ENCODE results near the gene COG3. TPM values are rescaled to one million over a fixed set of nuclear protein-coding genes. Genes with fewer than 3 reads are reported as not detected.

The COG3 gene
- total RNA-seq, 2 experiments from 2014 or later: 22.3 to 28.9 TPM

DNA sequence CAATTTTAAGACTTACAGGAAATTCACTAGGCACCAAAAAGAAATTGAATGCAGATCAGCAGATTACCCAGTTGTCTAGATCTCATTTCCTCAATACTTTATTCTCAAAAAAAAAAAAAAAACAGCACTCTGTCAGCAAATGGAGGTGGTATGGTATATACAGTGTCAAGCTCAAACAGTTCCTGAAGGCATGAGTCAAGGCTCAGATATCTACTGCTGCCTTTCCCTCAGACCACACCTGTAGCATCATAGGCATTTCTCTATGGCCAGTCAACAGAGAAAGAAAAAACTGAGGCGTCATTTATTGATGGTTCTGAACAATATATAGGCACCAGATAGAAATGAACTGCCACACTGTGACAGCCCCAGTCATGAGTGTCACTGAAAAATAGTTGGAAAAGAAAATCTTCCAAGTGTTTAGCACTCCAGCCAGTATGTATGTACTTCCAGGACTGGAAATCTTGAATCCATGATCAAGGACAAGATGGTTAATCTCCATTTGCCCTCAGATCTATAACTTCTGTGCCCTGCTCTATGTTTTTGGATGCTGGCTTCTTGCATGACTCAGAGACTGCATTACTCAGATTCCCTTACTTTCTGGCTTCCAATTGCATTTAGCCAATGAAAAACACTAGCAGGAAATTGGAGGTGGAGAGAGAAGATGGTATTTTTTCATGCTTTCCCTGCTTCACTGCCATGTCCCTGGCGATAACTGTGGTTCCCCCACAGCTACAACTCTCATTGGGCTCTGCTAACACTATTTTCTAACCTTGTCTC is 8.4 kb upstream of the COG3 start:
- H3K9me2 ChIP-seq (ENCODE audit: insufficient read depth, low read length): no peaks in the 10 kb centered on the region
- no TSS peak for BruUV-seq (replicated peaks)
- H3K4me3 ChIP-seq (ENCODE audit: low read depth, low read length, poor library complexity, severe bottlenecking): no peak overlapping the region
- CTCF ChIA-PET (ENCODE audit: unreplicated experiment): no interaction called here
- H3K79me2 ChIP-seq (ENCODE audit: insufficient read depth, low read depth, low read length): no peaks in the 10 kb centered on the region
- no peaks in the 10 kb centered on the region for H3K4me1 ChIP-seq (ENCODE audit: insufficient read depth, low read length, poor library complexity, severe bottlenecking)
- H3K36me3 ChIP-seq (ENCODE audit: insufficient read depth, low read length): no peaks in the 10 kb centered on the region
- POLR2A ChIA-PET: no interaction called here
- intact Hi-C loops (cut with micrococcal nuclease; ENCODE audit: unreplicated experiment): no loop called here
- DNase-seq (ENCODE audit: low spot score): no peak
- H4K20me1 ChIP-seq (ENCODE audit: insufficient read depth, low read length): no peaks in the 10 kb centered on the region
- H3K27ac ChIP-seq (ENCODE audit: low read depth, low read length, poor library complexity, severe bottlenecking): no peak overlapping the region
- TF ChIP-seq EZH2phosphoT487 (IDR thresholded peaks at IDR 0.05; ENCODE audit: borderline replicate concordance, low read depth, low read length): no peak
- TF ChIP-seq, protein P1, sequence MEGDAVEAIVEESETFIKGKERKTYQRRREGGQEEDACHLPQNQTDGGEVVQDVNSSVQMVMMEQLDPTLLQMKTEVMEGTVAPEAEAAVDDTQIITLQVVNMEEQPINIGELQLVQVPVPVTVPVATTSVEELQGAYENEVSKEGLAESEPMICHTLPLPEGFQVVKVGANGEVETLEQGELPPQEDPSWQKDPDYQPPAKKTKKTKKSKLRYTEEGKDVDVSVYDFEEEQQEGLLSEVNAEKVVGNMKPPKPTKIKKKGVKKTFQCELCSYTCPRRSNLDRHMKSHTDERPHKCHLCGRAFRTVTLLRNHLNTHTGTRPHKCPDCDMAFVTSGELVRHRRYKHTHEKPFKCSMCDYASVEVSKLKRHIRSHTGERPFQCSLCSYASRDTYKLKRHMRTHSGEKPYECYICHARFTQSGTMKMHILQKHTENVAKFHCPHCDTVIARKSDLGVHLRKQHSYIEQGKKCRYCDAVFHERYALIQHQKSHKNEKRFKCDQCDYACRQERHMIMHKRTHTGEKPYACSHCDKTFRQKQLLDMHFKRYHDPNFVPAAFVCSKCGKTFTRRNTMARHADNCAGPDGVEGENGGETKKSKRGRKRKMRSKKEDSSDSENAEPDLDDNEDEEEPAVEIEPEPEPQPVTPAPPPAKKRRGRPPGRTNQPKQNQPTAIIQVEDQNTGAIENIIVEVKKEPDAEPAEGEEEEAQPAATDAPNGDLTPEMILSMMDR (conservative IDR thresholded peaks at IDR 0.05; ENCODE audit: low read length): no peak
- no peak overlapping the region for H2AFZ ChIP-seq (ENCODE audit: low read length)
- peaks cover 15% of the 10 kb centered on the region; the same call in 1 of the 2 replicates for H3K9me3 ChIP-seq (ENCODE audit: low read length)
- H3K4me2 ChIP-seq (ENCODE audit: low read length): no peak overlapping the region

DNA sequence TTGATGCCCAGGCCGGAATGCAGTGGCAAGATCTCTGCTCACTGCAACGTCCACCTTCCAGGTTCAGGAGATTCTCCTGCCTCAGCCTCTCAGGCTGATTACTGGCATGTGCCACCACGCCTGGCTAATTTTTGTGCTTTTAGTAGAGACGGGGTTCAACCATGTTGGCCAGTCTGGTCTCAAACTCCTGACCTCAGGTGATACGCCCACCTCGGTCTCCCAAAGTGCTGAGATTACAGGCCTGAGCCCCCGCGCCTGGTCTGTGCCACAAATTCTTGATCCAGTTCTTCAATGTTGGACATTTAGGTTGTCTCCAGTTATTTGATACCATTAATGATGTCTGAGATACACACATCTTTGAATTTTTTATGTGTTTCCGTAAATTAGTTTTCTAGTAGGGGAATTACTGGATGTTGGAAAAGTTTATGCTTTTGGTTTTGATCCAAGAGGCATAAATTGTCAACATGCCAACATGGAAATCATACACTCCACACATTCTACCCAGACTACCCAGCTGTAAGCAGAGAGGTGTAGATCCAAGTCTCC is 525 bp upstream of the COG3 start:
- no peak for DNase-seq (ENCODE audit: low spot score)
- peaks cover 6% of the 10 kb centered on the region; the same call in 1 of the 2 replicates for H3K36me3 ChIP-seq (ENCODE audit: insufficient read depth, low read length)
- H3K4me3 ChIP-seq (ENCODE audit: low read depth, low read length, poor library complexity, severe bottlenecking): peak overlapping the region; percentile 97
- H2AFZ ChIP-seq (ENCODE audit: low read length): peak overlapping the region; percentile 99
- H3K27ac ChIP-seq (ENCODE audit: low read depth, low read length, poor library complexity, severe bottlenecking): peak overlapping the region; percentile 53
- no peaks in the 10 kb centered on the region for H4K20me1 ChIP-seq (ENCODE audit: insufficient read depth, low read length)
- H3K9me3 ChIP-seq (ENCODE audit: low read length): peaks cover 6% of the 10 kb centered on the region; the same call in 1 of the 2 replicates
- TF ChIP-seq, protein P1 (conservative IDR thresholded peaks at IDR 0.05; ENCODE audit: low read length): peak; percentile 48; the same call in 1 of the 2 replicates
- no peak for TF ChIP-seq EZH2phosphoT487 (IDR thresholded peaks at IDR 0.05; ENCODE audit: borderline replicate concordance, low read depth, low read length)
- intact Hi-C loops (cut with micrococcal nuclease; ENCODE audit: unreplicated experiment): loop anchor here (2.0 to 5.0 kb wide), 2 partner anchors 47 to 123 kb away; partner anchors contain the start of genes SLC25A30 and TPT1
- peak overlapping the region; percentile 92 for H3K4me2 ChIP-seq (ENCODE audit: low read length)
- BruUV-seq (replicated peaks): no TSS peak
- H3K9me2 ChIP-seq (ENCODE audit: insufficient read depth, low read length): no peaks in the 10 kb centered on the region
- peaks cover 23% of the 10 kb centered on the region for H3K4me1 ChIP-seq (ENCODE audit: insufficient read depth, low read length, poor library complexity, severe bottlenecking)
- CTCF ChIA-PET (ENCODE audit: unreplicated experiment): no interaction called here
- H3K79me2 ChIP-seq (ENCODE audit: insufficient read depth, low read depth, low read length): peaks cover 35% of the 10 kb centered on the region; the same call in 1 of the 2 replicates
- POLR2A ChIA-PET: interaction anchor here (1.5 to 1.6 kb wide), 2 partner anchors 10 to 123 kb away, joined by 4 read pairs; partner anchors contain the start of gene TPT1
